IMR-90 (cell line): ENCODE measurements around the gene NAGLU. TPM values are rescaled to one million over a fixed set of nuclear protein-coding genes. Genes with fewer than 3 reads are reported as not detected.

Experiments
- ATAC-seq: fragments of 200-7000 bp; cut with Tn5 transposase; 2 replicates; pipeline ENCODE4 v1.9.1; 2020; ENCODE audit warnings: low read depth, mild to moderate bottlenecking, moderate library complexity
- BruUV-seq: library from RNA; stranded (reverse); fragments of 400-500 nt; replicated peaks from 2 replicates; lab custom pipeline; 2021; lab: Mats Ljungman, UMichigan
- CTCF ChIA-PET: fragments of 300-600 bp; formaldehyde crosslinking; extraction: SDS; loops from one replicate; lab custom pipeline; 2021; ENCODE audit warnings: antibody characterized with exemption; lab: Yijun Ruan, JAX
- POLR2A ChIA-PET: fragments of 300-600 bp; sonication (Branson Sonifier 250); formaldehyde crosslinking; loops from one replicate; lab custom pipeline; 2022; ENCODE audit warnings: antibody characterized with exemption; ENCODE audit not compliant: unreplicated experiment; lab: Charles Lee
- DNase-seq: peaks from one replicate; pipeline ENCODE4 v3.0.0; 2013
- H2AFZ ChIP-seq: replicated peaks from 2 replicates; pipeline ENCODE3; 2013; ENCODE audit warnings: low read length, mild to moderate bottlenecking; ENCODE audit not compliant: poor library complexity
- H2AK5ac ChIP-seq: 2 replicates; pipeline ENCODE4 v1.6.1; 2013; ENCODE audit warnings: low read depth, low read length, inconsistent platforms
- H2AK9ac ChIP-seq: replicated peaks from 2 replicates; pipeline ENCODE3; 2013; ENCODE audit warnings: mild to moderate bottlenecking, low read depth, low read length, moderate library complexity; ENCODE audit not compliant: poor library complexity
- H2BK120ac ChIP-seq: 2 replicates; pipeline ENCODE4 v1.6.1; 2013; ENCODE audit warnings: low read depth, low read length, inconsistent platforms
- H2BK15ac ChIP-seq: 3 replicates; pipeline ENCODE4 v1.6.1; 2013; ENCODE audit warnings: low read depth, low read length, inconsistent platforms
- H2BK20ac ChIP-seq: 2 replicates; pipeline ENCODE4 v1.6.1; 2013; ENCODE audit warnings: low read depth, mild to moderate bottlenecking, inconsistent platforms, low read length, moderate library complexity
- H2BK5ac ChIP-seq: 2 replicates; pipeline ENCODE4 v1.6.1; 2013; ENCODE audit warnings: mild to moderate bottlenecking, low read depth, low read length, inconsistent platforms; ENCODE audit not compliant: poor library complexity, severe bottlenecking
- H3K14ac ChIP-seq: replicated peaks from 2 replicates; pipeline ENCODE4 v1.6.1; 2013; ENCODE audit warnings: low read depth, low read length, inconsistent platforms
- H3K18ac ChIP-seq: 2 replicates; pipeline ENCODE4 v1.6.1; 2013; ENCODE audit warnings: low read depth, low read length, control low read depth
- H3K23ac ChIP-seq: 2 replicates; pipeline ENCODE4 v1.6.1; 2013; ENCODE audit warnings: low read depth, low read length, inconsistent platforms
- H3K27ac ChIP-seq: 2 replicates; pipeline ENCODE4 v1.5.1; 2013; ENCODE audit warnings: mild to moderate bottlenecking, control low read depth, low read length; ENCODE audit not compliant: insufficient read depth
- H3K27me3 ChIP-seq: 2 replicates; pipeline ENCODE4 v1.6.1; 2013; ENCODE audit warnings: low read length; ENCODE audit not compliant: control insufficient read depth, insufficient read depth
- H3K36me3 ChIP-seq: 2 replicates; pipeline ENCODE4 v1.6.1; 2013; ENCODE audit warnings: low read length, mixed read lengths; ENCODE audit not compliant: control insufficient read depth, insufficient read depth
- H3K4ac ChIP-seq: 2 replicates; pipeline ENCODE4 v1.6.1; 2013; ENCODE audit warnings: low read depth, low read length, inconsistent platforms
- H3K4me1 ChIP-seq: 2 replicates; pipeline ENCODE4 v1.6.1; 2013; ENCODE audit warnings: low read length, mixed read lengths; ENCODE audit not compliant: control insufficient read depth, insufficient read depth
- H3K4me2 ChIP-seq: 2 replicates; pipeline ENCODE4 v1.6.1; 2013; ENCODE audit warnings: low read depth, mild to moderate bottlenecking, control low read depth, low read length, moderate library complexity
- H3K4me3 ChIP-seq: 2 replicates; pipeline ENCODE4 v1.5.1; 2013; ENCODE audit warnings: low read depth, mild to moderate bottlenecking, control low read depth, low read length, moderate library complexity; ENCODE audit not compliant: insufficient read depth
- H3K56ac ChIP-seq: 2 replicates; pipeline ENCODE4 v1.6.1; 2013; ENCODE audit warnings: low read length, inconsistent platforms; ENCODE audit not compliant: insufficient read depth; ENCODE audit errors: extremely low read depth
- H3K79me1 ChIP-seq, 2 experiments: 2 replicates each; pipeline ENCODE4 v1.6.1; 2013; ENCODE audit warnings: low read length in 2 of 2, inconsistent platforms in 1 of 2, low read depth in 1 of 2
- H3K9ac ChIP-seq: 2 replicates; pipeline ENCODE4 v1.6.1; 2013; ENCODE audit warnings: low read depth, low read length, control low read depth
- H3K9me1 ChIP-seq: 2 replicates; pipeline ENCODE4 v1.6.1; 2013; ENCODE audit warnings: low read length, inconsistent platforms; ENCODE audit not compliant: insufficient read depth
- H3K9me3 ChIP-seq: 2 replicates; pipeline ENCODE4 v1.6.1; 2013; ENCODE audit warnings: low read length; ENCODE audit not compliant: control insufficient read depth, insufficient read depth
- H4K20me1 ChIP-seq: 2 replicates; pipeline ENCODE4 v1.6.1; 2013; ENCODE audit warnings: low read length, inconsistent platforms; ENCODE audit not compliant: insufficient read depth
- H4K5ac ChIP-seq: 2 replicates; pipeline ENCODE4 v1.6.1; 2013; ENCODE audit warnings: mild to moderate bottlenecking, low read depth, low read length, control low read depth
- H4K8ac ChIP-seq, 2 experiments: 2 replicates each; pipeline ENCODE4 v1.6.1; 2013; ENCODE audit warnings: low read depth in 2 of 2, low read length in 2 of 2, control low read depth in 1 of 2, inconsistent platforms in 1 of 2
- H4K91ac ChIP-seq: 2 replicates; pipeline ENCODE4 v1.6.1; 2013; ENCODE audit warnings: low read depth, low read length, inconsistent platforms; ENCODE audit not compliant: insufficient read depth
- BHLHE40 ChIP-seq: fragments of 150-350 bp; IDR thresholded peaks from 2 replicates; pipeline ENCODE4 v1.6.1; 2016; ENCODE audit warnings: mild to moderate bottlenecking, low read depth, low read length
- CEBPB ChIP-seq: IDR thresholded peaks from 2 replicates; pipeline ENCODE4 v1.6.1; 2012; ENCODE audit warnings: low read depth, low read length, improper control_type of control experiment
- CHD1 ChIP-seq: IDR thresholded peaks from 2 replicates; pipeline ENCODE4 v1.6.1; 2012; ENCODE audit warnings: low read depth, low read length, improper control_type of control experiment
- FOS ChIP-seq: fragments of 150-350 bp; IDR thresholded peaks from 2 replicates; pipeline ENCODE4 v1.6.1; 2016; ENCODE audit warnings: low read depth, low read length
- MAFK ChIP-seq: IDR thresholded peaks from 2 replicates; pipeline ENCODE4 v1.6.1; 2012; ENCODE audit warnings: low read depth, low read length, improper control_type of control experiment
- MAZ ChIP-seq: IDR thresholded peaks from 2 replicates; pipeline ENCODE4 v1.6.1; 2012; ENCODE audit warnings: low read depth, mild to moderate bottlenecking, low read length, improper control_type of control experiment, moderate library complexity, borderline replicate concordance
- MXI1 ChIP-seq: IDR thresholded peaks from 2 replicates; pipeline ENCODE4 v1.6.1; 2012; ENCODE audit warnings: low read depth, mild to moderate bottlenecking, low read length, moderate library complexity, borderline replicate concordance
- NFE2L2 ChIP-seq: fragments of 150-350 bp; IDR thresholded peaks from 2 replicates; pipeline ENCODE4 v1.6.1; 2016; ENCODE audit warnings: low read depth, mild to moderate bottlenecking, low read length
- POLR2A ChIP-seq: IDR thresholded peaks from 2 replicates; pipeline ENCODE4 v1.6.1; 2012; ENCODE audit warnings: mild to moderate bottlenecking, low read depth, low read length
- RAD21 ChIP-seq: IDR thresholded peaks from 2 replicates; pipeline ENCODE4 v1.6.1; 2012; ENCODE audit warnings: low read length, improper control_type of control experiment
- RCOR1 ChIP-seq: IDR thresholded peaks from 2 replicates; pipeline ENCODE4 v1.6.1; 2012; ENCODE audit warnings: mild to moderate bottlenecking, low read length, improper control_type of control experiment; ENCODE audit not compliant: insufficient replicate concordance
- RFX5 ChIP-seq: IDR thresholded peaks from 2 replicates; pipeline ENCODE4 v1.8.0; 2012; ENCODE audit warnings: low read depth, mild to moderate bottlenecking, low read length, moderate library complexity
- SMC3 ChIP-seq: fragments of 150-350 bp; IDR thresholded peaks from 2 replicates; pipeline ENCODE4 v1.6.1; 2016; ENCODE audit warnings: low read depth, mild to moderate bottlenecking, antibody characterized with exemption, low read length, moderate library complexity
- WGBS, 2 experiments: methylation state at CpG; one replicate each; pipeline versions ENCODE4 v1.1.5 to v1.1.7; 2013; ENCODE audit warnings: missing lambda C conversion rate in 2 of 2; ENCODE audit not compliant: insufficient read length in 1 of 2; ENCODE audit errors: extremely low coverage in 2 of 2; 5-methylcytosine and 5-hydroxymethylcytosine counted together
- dilution Hi-C: fragments of 300-500 bp; cut with HindIII; formaldehyde crosslinking; loops from one replicate; pipeline ENCODE4 v1.14.3; 2018; ENCODE audit warnings: low sequenced_read_pairs; ENCODE audit not compliant: unreplicated experiment
- in situ Hi-C: fragments of 300-500 bp; cut with MboI; formaldehyde crosslinking; loops from 3 replicates; pipeline ENCODE4 v1.14.3; 2019; ENCODE audit warnings: low sequenced_read_pairs, inconsistent platforms, mixed read lengths
- intact Hi-C: fragments of 100-400 bp; cut with micrococcal nuclease; formaldehyde crosslinking; loops from 2 replicates; pipeline ENCODE4 v1.10.0; 2022
- polyA plus RNA-seq, 3 experiments: library from polyadenylated mRNA; depleted of rRNA; stranded (reverse); fragments of >200 nt; gene quantifications; 2 replicates each; pipeline ENCODE4 v1.2.3, GENCODE V29; 2012; ENCODE audit warnings: low replicate concordance in 1 of 3
- total RNA-seq: library from RNA; depleted of rRNA; stranded (reverse); fragments of >200 nt; gene quantifications from 2 replicates; pipeline ENCODE4 v1.2.3, GENCODE V29; 2012
- TF ChIP-seq, protein P1 (sequence below): fragments of 150-350 bp; IDR thresholded peaks from 2 replicates; pipeline ENCODE4 v1.6.1; 2016; ENCODE audit warnings: low read depth, mild to moderate bottlenecking, low read length, moderate library complexity, borderline replicate concordance
- TF ChIP-seq, protein P2 (sequence below): fragments of 150-350 bp; IDR thresholded peaks from 2 replicates; pipeline ENCODE4 v1.6.1; 2017; ENCODE audit warnings: mild to moderate bottlenecking, antibody characterized with exemption, low read length, low read depth

NAGLU gene
- total and polyA plus RNA-seq, 2 of the 4 experiments (the other 2 are of a cell fraction) = 6.5 to 29.2 TPM

DNA sequence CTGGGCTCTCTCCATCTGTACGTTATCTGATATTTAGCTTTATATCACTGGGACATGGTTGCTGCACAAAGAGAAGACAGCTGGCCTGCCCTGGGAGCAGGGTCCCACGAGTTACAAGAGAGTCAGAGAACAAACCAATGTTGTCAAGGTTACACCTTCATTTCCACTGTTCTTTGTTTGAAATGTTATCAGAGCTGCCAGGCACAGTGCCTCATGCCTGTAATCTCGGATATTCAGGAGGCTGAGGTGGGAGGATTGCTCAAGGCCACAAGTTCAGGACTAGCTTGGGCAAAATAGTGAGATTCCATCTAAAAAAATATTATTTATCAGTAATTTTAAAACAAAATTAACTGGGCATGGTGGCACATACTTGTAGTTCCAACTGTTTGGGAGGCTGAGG, 42.7 kb upstream of the NAGLU start:
- Histone ChIP-seq H4K91ac (no peak overlapping the region), H3K79me1 (no peaks in the 10 kb centered on the region; a peak in 2 of 4 replicates), H3K27ac (no peak overlapping the region), H4K8ac (no peak overlapping the region), H3K18ac (no peak overlapping the region), H2AK5ac (no peak overlapping the region), H3K23ac (no peak overlapping the region), H3K9ac (no peak overlapping the region), H2AFZ (no peak overlapping the region), H4K5ac (no peak overlapping the region), H3K4me3 (no peak overlapping the region), H3K9me1 (no peaks in the 10 kb centered on the region), H3K4me2 (no peak overlapping the region), H2AK9ac (no peak overlapping the region), H3K56ac (no peak overlapping the region), H2BK120ac (no peak overlapping the region), H4K20me1 (no peaks in the 10 kb centered on the region), H2BK5ac (no peak overlapping the region), H3K14ac (no peak overlapping the region), H2BK15ac (no peak overlapping the region), H3K36me3 (peaks cover 43% of the 10 kb centered on the region), H3K4me1 (no peaks in the 10 kb centered on the region), H3K9me3 (no peaks in the 10 kb centered on the region), H2BK20ac (no peak overlapping the region), H3K27me3 (no peaks in the 10 kb centered on the region), H3K4ac (no peak overlapping the region)
- in situ Hi-C loops = no loop called here
- dilution Hi-C loops = no loop called here
- BruUV-seq = no TSS peak
- no peak for ATAC-seq
- WGBS, 2 experiments = 100% methylated on average over 1 of the region's 3 CpGs; no CpG with 5 or more reads in 1 of the 2 experiments
- ChIA-PET CTCF (interaction anchor here (0.5 kb wide), 1 partner anchor 62 kb away, joined by 3 read pairs; no protein-coding TSS in a partner anchor), POLR2A (interaction anchor here (0.7 kb wide), 1 partner anchor 1062 kb away, joined by 7 read pairs; no protein-coding TSS in a partner anchor)
- DNase-seq = no peak
- intact Hi-C loops = no loop called here
- TF ChIP-seq SMC3 (no peak), BHLHE40 (no peak), RFX5 (no peak), CHD1 (no peak), RAD21 (no peak), FOS (no peak), RCOR1 (no peak), CEBPB (no peak), MAZ (no peak), MAFK (no peak), MXI1 (no peak), POLR2A (no peak), NFE2L2 (no peak)
- TF ChIP-seq, protein P1, sequence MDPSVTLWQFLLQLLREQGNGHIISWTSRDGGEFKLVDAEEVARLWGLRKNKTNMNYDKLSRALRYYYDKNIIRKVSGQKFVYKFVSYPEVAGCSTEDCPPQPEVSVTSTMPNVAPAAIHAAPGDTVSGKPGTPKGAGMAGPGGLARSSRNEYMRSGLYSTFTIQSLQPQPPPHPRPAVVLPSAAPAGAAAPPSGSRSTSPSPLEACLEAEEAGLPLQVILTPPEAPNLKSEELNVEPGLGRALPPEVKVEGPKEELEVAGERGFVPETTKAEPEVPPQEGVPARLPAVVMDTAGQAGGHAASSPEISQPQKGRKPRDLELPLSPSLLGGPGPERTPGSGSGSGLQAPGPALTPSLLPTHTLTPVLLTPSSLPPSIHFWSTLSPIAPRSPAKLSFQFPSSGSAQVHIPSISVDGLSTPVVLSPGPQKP = no peak
- TF ChIP-seq, protein P2, sequence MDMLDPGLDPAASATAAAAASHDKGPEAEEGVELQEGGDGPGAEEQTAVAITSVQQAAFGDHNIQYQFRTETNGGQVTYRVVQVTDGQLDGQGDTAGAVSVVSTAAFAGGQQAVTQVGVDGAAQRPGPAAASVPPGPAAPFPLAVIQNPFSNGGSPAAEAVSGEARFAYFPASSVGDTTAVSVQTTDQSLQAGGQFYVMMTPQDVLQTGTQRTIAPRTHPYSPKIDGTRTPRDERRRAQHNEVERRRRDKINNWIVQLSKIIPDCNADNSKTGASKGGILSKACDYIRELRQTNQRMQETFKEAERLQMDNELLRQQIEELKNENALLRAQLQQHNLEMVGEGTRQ = no peak
